T-helper 2 cell treated with Interferon-gamma antibody and Interleukin-4, amounts not matched to agents 100 ng/mL and 5 ng/mL, for 36 hours (primary cell): ENCODE measurements around the gene ZNF501. TPM values are rescaled to one million over a fixed set of nuclear protein-coding genes. Genes with fewer than 3 reads are reported as not detected.

Experiments
- intact Hi-C: fragments of 100-400 bp; cut with micrococcal nuclease; formaldehyde crosslinking; loops from one replicate; pipeline ENCODE4 v1.15.1; 2023
- total RNA-seq: library from RNA; stranded (reverse); gene quantifications from 2 replicates; pipeline ENCODE4 v1.2.3, GENCODE V29; 2022

ZNF501 gene
- total RNA-seq = 1.8 and 1.9 TPM in 2 replicates

- intact Hi-C loops = loop anchor here (1.0 kb wide), 2 partner anchors 32 to 219 kb away; partner anchors contain the start of genes KIAA1143 and KIF15
These were observed at the start of gene ZNF501 for GRCh38 chr3:44729384-44729910. TSS of gene ZNF501 (plus strand) at chr3:44729635. CDS start at chr3:44734422, 4,787 bp downstream.

- intact Hi-C loops = no loop called here
These were observed 48.4 kb upstream of the ZNF501 start for GRCh38 chr3:44680921-44681455.

GRCh38 chr3:44682182-44682896, 47.1 kb upstream of the ZNF501 start:
- intact Hi-C loops = no loop called here

- intact Hi-C loops = no loop called here
These were observed 44.2 kb upstream of the ZNF501 start for GRCh38 chr3:44685128-44685800.

- intact Hi-C loops = no loop called here
These were observed 41.5 kb upstream of the ZNF501 start for GRCh38 chr3:44687898-44688297.

- intact Hi-C loops = no loop called here
These were observed 16.9 kb upstream of the ZNF501 start, which contains the start of gene ZNF502 for GRCh38 chr3:44712455-44713075. TSS of gene ZNF502 (plus strand) at chr3:44712660. CDS start at chr3:44720262, 7,602 bp downstream.

- intact Hi-C loops = no loop called here
These were observed 8.0 kb upstream of the ZNF501 start for GRCh38 chr3:44721231-44722102.

- intact Hi-C loops = no loop called here
These were observed 7.4 kb upstream of the ZNF501 start for GRCh38 chr3:44722103-44722401.

GRCh38 chr3:44734646-44735168, 5.3 kb downstream of the ZNF501 start:
- intact Hi-C loops = no loop called here

GRCh38 chr3:44761101-44761423, 31.6 kb downstream of the ZNF501 start:
- intact Hi-C loops = loop anchor here (1.0 to 10.0 kb wide), 9 partner anchors 32 to 924 kb away; partner anchors contain the start of genes EXOSC7, SACM1L, TCAIM and ZDHHC3

- intact Hi-C loops = loop anchor here (1.0 to 10.0 kb wide), 10 partner anchors 32 to 923 kb away; partner anchors contain the start of genes EXOSC7, SACM1L, TCAIM and ZDHHC3
These were observed 32.2 kb downstream of the ZNF501 start, which contains the start of the genes KIAA1143 and KIF15 for GRCh38 chr3:44761424-44762169. TSS of gene KIAA1143 (minus strand) at chr3:44761619. CDS start at chr3:44761602, 17 bp downstream. TSS of gene KIF15 (plus strand) at chr3:44761794. CDS start at chr3:44761866, 72 bp downstream.

- intact Hi-C loops = loop anchor here (1.0 to 10.0 kb wide), 3 partner anchors 137 to 923 kb away; partner anchors contain the start of genes SACM1L, ZNF197 and ZNF445
These were observed 32.8 kb downstream of the ZNF501 start for GRCh38 chr3:44762170-44762677.

GRCh38 chr3:44762690-44763089, 33.3 kb downstream of the ZNF501 start:
- intact Hi-C loops = loop anchor here (1.0 to 10.0 kb wide), 3 partner anchors 137 to 922 kb away; partner anchors contain the start of genes SACM1L, ZNF197 and ZNF445

- intact Hi-C loops = loop anchor here (10.0 kb wide), 2 partner anchors 289 to 921 kb away; partner anchors contain the start of genes SACM1L and ZNF445
These were observed 34.8 kb downstream of the ZNF501 start for GRCh38 chr3:44764248-44764647.

GRCh38 chr3:44771424-44772098, 42.1 kb downstream of the ZNF501 start:
- intact Hi-C loops = no loop called here

- intact Hi-C loops = no loop called here
These were observed 42.6 kb downstream of the ZNF501 start for GRCh38 chr3:44772099-44772442.

- intact Hi-C loops = no loop called here
These were observed 53.5 kb downstream of the ZNF501 start for GRCh38 chr3:44782891-44783290.
